DOHH2 (cell line): Measurements from ENCODE around the gene GRK4.

Experiments used
- H3F3A ChIP-seq: fragments of 200-600 bp; sonication (generic), shearing (Covaris generic); 2 replicates; pipeline ENCODE4 v1.6.0; 2016; ENCODE audit warnings: antibody characterized with exemption, mild to moderate bottlenecking; ENCODE audit not compliant: control insufficient read depth, insufficient read depth
- H3K27ac ChIP-seq: fragments of 200-600 bp; sonication (generic); 2 replicates; pipeline ENCODE4 v1.5.1; 2014; ENCODE audit warnings: low read depth, mild to moderate bottlenecking, low read length, moderate library complexity
- H3K27me3 ChIP-seq: fragments of 200-600 bp; sonication (generic); 2 replicates; pipeline ENCODE4 v1.6.1; 2014; ENCODE audit warnings: mild to moderate bottlenecking, low read length, mixed read lengths; ENCODE audit not compliant: control insufficient read depth
- H3K36me3 ChIP-seq: fragments of 200-600 bp; sonication (generic); 2 replicates; pipeline ENCODE4 v1.6.1; 2014; ENCODE audit warnings: mild to moderate bottlenecking, low read length, moderate library complexity, mixed read lengths; ENCODE audit not compliant: control insufficient read depth
- H3K4me1 ChIP-seq: fragments of 200-600 bp; sonication (generic); 2 replicates; pipeline ENCODE4 v1.6.1; 2014; ENCODE audit warnings: mild to moderate bottlenecking, low read length, mixed read lengths; ENCODE audit not compliant: control insufficient read depth
- H3K4me2 ChIP-seq: fragments of 200-600 bp; sonication (generic); 2 replicates; pipeline ENCODE4 v1.6.0; 2014; ENCODE audit warnings: mild to moderate bottlenecking, low read length, moderate library complexity
- H3K4me3 ChIP-seq: fragments of 200-600 bp; sonication (generic); 2 replicates; pipeline ENCODE4 v1.5.1; 2014; ENCODE audit warnings: mild to moderate bottlenecking, low read length, mixed read lengths
- H3K79me2 ChIP-seq: fragments of 200-600 bp; sonication (generic); 2 replicates; pipeline ENCODE4 v1.6.1; 2014; ENCODE audit warnings: mild to moderate bottlenecking, low read length, mixed read lengths; ENCODE audit not compliant: control insufficient read depth
- H3K9me2 ChIP-seq: fragments of 200-600 bp; sonication (generic); replicated peaks from 2 replicates; pipeline ENCODE4 v1.6.1; 2014; ENCODE audit warnings: mild to moderate bottlenecking, low read length, mixed read lengths; ENCODE audit not compliant: control insufficient read depth
- H3K9me3 ChIP-seq: fragments of 200-600 bp; sonication (generic); 2 replicates; pipeline ENCODE4 v1.6.1; 2014; ENCODE audit warnings: antibody characterized with exemption, low read length, mixed read lengths; ENCODE audit not compliant: control insufficient read depth, insufficient read depth
- H4K20me1 ChIP-seq: fragments of 200-600 bp; sonication (generic); 2 replicates; pipeline ENCODE4 v1.6.0; 2014; ENCODE audit warnings: low read depth, mild to moderate bottlenecking, antibody characterized with exemption, low read length, moderate library complexity; ENCODE audit not compliant: control insufficient read depth, insufficient read depth
- CTCF ChIP-seq: fragments of 200-600 bp; sonication (generic); IDR thresholded peaks from one replicate; pipeline ENCODE4 v1.5.1; 2014; ENCODE audit warnings: antibody characterized with exemption, mild to moderate bottlenecking, low read depth, low read length; ENCODE audit not compliant: poor library complexity, severe bottlenecking
- EZH2phosphoT487 ChIP-seq: fragments of 200-600 bp; sonication (generic); IDR thresholded peaks from 2 replicates; pipeline ENCODE4 v1.6.1; 2017; ENCODE audit warnings: borderline replicate concordance, mild to moderate bottlenecking, antibody characterized with exemption, low read length, moderate library complexity, mixed read lengths

The GRK4 gene

GRCh38 chr4:2963966-2964471, 648 bp downstream of the GRK4 start:
- Histone ChIP-seq H4K20me1 (peaks cover 12% of the 10 kb centered on the region), H3K4me1 (peaks cover 18% of the 10 kb centered on the region), H3F3A (peaks cover 4% of the 10 kb centered on the region; the same call in 1 of the 2 replicates)

GRCh38 chr4:2964706-2965258, 1.4 kb downstream of the GRK4 start:
- peaks cover 12% of the 10 kb centered on the region for H4K20me1 ChIP-seq
- no peaks in the 10 kb centered on the region for H3K9me3 ChIP-seq
- peak overlapping the region; percentile 77 for H3K4me2 ChIP-seq
- H3F3A ChIP-seq = 0 out of 2 replicates have a peak, but pooled peaks cover 3% of the 10 kb centered on the region
- TF ChIP-seq CTCF (no peak), EZH2phosphoT487 (no peak)
- H3K9me2 ChIP-seq = no peaks in the 10 kb centered on the region
- H3K4me1 ChIP-seq = peaks cover 18% of the 10 kb centered on the region
- peaks cover 37% of the 10 kb centered on the region for H3K79me2 ChIP-seq
- H3K36me3 ChIP-seq = peaks cover 26% of the 10 kb centered on the region
- no peaks in the 10 kb centered on the region for H3K27me3 ChIP-seq
- peak overlapping the region; percentile 91 for H3K4me3 ChIP-seq
- H3K27ac ChIP-seq = no peak overlapping the region

More at GRCh38 chr4:2963966-2964471, 648 bp downstream of the GRK4 start:
- H3K79me2 ChIP-seq = peaks cover 45% of the 10 kb centered on the region
- H3K9me2 ChIP-seq = no peaks in the 10 kb centered on the region
- peaks cover 33% of the 10 kb centered on the region for H3K36me3 ChIP-seq
- H3K4me2 ChIP-seq = peak overlapping the region; percentile 77
- no peak overlapping the region for H3K27ac ChIP-seq
- H3K9me3 ChIP-seq = no peaks in the 10 kb centered on the region
- H3K27me3 ChIP-seq = no peaks in the 10 kb centered on the region
- peak overlapping the region; percentile 91 for H3K4me3 ChIP-seq
- TF ChIP-seq EZH2phosphoT487 = no peak
- TF ChIP-seq CTCF = no peak

- Histone ChIP-seq H3K4me2 (peak overlapping the region; percentile 77; the same call in 1 of the 2 replicates), H3K36me3 (peaks cover 21% of the 10 kb centered on the region)
Measured at GRCh38 chr4:2965262-2965661, 1.9 kb downstream of the GRK4 start.

More at GRCh38 chr4:2965262-2965661, 1.9 kb downstream of the GRK4 start:
- H3F3A ChIP-seq = 0 out of 2 replicates have a peak, but pooled peaks cover 3% of the 10 kb centered on the region
- peaks cover 32% of the 10 kb centered on the region for H3K79me2 ChIP-seq
- no peaks in the 10 kb centered on the region for H3K9me3 ChIP-seq
- H3K27me3 ChIP-seq = no peaks in the 10 kb centered on the region
- peaks cover 9% of the 10 kb centered on the region for H4K20me1 ChIP-seq
- H3K4me3 ChIP-seq = no peak overlapping the region
- no peaks in the 10 kb centered on the region for H3K9me2 ChIP-seq
- peaks cover 16% of the 10 kb centered on the region for H3K4me1 ChIP-seq
- no peak overlapping the region for H3K27ac ChIP-seq
- TF ChIP-seq EZH2phosphoT487 = no peak
- TF ChIP-seq CTCF = no peak
